HG03575 (cell line): ENCODE measurements around the gene MYZAP.

Experiments used
- ATAC-seq: cut with Tn5 transposase; IDR thresholded peaks from one replicate; pipeline ENCODE4 v1.9.1; 2021; ENCODE audit not compliant: unreplicated experiment, insufficient number of reproducible peaks, low FRiP score; ENCODE audit errors: extremely low read depth

The MYZAP gene, protein sequence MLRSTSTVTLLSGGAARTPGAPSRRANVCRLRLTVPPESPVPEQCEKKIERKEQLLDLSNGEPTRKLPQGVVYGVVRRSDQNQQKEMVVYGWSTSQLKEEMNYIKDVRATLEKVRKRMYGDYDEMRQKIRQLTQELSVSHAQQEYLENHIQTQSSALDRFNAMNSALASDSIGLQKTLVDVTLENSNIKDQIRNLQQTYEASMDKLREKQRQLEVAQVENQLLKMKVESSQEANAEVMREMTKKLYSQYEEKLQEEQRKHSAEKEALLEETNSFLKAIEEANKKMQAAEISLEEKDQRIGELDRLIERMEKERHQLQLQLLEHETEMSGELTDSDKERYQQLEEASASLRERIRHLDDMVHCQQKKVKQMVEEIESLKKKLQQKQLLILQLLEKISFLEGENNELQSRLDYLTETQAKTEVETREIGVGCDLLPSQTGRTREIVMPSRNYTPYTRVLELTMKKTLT

DNA sequence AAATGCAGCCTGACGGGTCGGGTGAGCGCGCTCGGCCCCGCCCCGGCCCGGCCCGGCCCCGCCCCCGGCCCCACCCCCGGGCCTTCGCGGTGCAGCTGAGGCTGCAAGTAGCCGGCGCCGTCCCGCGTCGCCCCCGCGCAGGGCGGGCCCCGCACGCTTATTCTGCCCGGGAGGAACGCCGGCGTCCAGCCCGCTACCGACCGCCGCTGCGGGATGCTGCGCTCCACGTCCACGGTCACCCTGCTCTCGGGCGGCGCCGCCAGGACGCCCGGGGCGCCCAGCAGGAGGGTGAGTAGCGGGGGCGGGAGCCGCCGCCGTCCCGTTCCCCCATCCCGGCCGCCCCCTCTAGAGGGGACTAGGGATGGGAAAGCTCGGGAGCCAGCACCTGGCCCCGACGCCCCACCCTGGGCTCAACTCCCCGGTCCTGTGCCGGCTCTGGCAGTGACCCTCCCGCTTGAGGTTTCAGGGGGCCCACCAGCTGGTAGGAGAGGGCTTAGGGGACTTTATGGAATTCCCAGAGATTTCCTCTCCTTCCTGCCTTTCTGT lies at the start of gene MYZAP:
MYZAP (plus strand) TSS at position 83 of the 546 bp plus-strand sequence; CDS start at position 214, 131 bp downstream.
- no peak for ATAC-seq

DNA sequence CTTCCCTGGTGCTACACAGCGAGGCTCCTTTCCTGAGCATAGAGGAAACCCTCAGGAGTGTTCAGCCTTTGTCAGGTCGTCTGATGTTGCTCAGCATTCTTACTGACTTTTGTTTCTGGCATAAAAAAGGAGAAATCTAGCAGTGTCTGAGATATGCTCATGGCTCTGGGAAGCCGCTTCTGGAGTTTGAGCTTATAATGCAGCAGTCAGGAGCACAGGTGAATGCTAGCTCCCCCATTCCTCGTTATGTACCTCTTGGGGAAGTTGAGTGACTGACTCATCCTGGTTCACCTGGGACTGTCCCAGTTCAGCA lies 49.2 kb upstream of the MYZAP start:
- ATAC-seq = no peak

DNA sequence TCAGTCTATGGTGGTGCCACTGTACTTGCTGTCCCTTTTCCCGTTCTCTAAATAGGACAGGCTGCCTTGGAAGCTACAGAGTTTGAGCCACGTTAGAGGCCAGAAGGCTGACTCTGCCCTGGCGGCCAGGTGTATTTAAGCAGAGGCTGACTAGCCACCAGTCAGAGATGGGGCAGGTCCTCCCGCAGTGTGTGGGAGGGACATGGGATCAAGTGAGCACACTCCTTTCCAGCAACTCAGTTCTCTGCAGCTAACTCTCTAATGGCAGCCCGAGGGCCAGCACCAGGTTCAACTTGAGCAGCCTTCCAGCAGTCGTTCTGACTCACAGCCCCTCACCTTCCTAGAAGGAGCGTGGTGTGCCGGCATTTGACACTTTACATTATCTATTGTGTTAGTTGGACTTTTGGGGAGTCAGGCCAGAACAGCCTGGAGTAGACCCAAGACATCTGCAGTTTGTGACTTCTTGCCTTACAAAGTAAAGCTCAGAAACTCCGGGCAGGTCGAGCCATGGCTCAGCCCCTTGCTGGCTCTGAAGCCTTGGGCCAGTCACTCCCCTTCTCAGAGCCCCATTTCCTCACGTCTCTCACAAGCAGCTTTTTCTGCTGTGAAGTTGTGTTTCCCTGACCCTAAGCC lies 46.7 kb upstream of the MYZAP start:
- no peak for ATAC-seq

DNA sequence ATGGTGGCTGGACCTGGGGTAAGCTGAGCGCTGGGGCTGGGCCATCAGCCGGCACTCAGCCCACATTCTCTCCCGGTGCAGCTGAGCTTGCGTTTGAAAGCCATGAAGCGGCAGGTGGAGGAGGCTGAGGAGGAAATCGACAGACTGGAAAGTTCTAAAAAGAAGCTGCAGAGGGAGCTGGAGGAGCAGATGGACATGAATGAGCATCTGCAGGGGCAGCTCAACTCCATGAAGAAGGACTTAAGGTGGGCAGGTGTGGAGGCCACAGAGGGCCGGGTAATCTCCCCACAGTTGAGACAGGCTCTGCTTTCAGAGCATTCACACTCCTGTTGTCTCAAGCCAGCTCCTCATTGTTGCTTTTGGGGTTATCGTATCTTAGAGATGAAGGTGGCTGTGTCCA lies 45.7 kb upstream of the MYZAP start:
- ATAC-seq = no peak

DNA sequence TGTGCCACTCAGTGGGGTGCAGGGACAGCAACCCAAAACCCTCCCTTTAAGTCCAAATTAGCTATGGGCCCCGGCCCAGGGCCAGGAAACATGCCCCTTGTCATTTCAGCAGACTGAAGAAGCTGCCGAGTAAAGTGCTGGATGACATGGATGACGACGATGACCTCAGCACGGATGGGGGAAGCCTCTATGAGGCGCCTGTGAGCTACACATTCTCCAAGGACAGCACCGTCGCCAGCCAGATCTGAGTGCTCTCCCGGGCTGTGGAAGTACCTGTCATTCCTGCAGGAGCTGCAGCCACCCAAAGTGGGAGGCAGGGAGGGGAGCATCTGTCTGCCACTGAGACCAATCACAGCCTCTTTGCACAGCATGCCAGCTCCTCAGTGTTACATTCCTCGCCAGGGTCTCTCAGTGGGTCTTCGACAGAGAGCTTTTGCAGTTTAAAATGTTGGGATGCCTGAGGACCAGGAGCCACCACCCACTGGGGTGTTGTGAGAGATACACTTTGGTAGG lies 44.4 kb upstream of the MYZAP start:
- ATAC-seq = no peak

DNA sequence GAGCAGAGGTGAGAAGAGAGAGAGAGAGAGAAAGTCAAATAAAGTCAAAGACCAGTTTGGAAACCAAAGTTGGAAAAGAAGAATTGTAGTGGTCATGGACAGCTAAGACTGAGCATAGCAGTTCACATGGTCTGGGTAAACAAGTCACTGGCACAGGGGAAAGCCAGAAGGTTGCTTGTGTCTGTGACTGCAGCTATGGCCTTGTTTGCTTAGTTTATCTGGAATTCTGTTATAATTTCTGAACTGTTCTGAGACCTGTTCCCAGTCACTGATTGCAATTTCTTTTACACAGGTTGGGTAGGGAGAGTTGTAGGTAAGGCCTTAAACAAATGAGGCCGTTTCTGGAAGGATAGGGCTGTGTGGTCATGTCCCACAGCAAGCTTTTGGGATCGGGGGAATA lies 43.4 kb upstream of the MYZAP start:
- no peak for ATAC-seq

DNA sequence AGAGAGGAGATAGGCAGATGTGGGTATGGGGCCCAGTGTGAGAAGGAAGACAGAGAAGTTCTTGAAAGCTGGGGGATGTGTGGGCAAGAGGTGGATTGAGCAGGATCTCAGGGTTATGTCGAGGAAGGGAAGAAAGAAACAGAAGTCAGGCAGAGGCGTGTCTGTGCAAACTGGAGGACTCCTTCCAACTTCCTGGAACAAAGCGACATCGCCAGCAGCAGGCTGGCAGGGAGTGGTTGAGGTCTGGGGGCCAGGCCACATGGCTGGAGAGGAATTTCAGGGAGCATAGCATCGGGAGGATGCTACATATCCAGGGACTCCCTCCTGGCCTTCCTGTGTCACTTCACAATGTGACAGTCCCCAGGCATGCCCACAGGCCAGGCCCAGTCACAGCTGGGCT lies 42.9 kb upstream of the MYZAP start:
- no peak for ATAC-seq

DNA sequence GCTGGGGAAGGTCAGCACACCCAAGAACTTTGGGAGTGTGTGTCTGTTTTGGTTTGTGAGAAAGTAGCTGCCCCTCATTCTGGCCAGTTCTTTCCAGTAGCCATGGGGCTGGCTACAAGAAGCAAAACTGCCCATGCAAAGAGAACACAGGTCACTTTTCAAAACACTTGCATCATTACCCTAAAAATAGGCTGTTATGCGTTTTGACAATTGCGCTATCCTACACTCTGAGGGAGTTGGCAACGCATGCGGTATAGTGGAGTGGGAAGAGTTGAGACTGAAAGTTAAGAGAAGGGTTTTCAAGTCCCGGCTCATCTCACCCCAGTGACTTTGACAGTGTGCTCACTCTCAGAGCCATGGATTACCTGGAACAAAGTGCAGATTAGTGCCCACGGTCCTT lies 41.8 kb upstream of the MYZAP start:
- ATAC-seq = no peak

DNA sequence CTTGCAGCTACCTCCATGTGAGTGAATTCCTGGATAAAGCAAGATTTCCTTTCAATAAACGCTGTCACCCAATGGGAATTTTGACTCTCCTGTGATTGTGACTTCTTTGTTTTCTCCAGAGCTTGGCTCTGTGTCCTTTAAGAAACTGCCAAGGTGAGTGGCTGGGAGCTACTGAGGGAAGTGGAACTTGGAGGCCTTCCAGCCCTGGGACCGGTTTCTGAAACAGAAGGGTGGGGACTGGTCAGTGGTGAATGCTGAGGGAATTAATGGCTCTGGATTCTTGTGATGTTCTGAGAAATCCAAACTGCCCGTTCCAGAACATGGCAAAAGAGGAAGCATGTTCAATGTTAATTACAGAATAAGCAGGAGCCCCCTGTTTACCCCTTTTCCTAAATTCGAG lies 41.1 kb upstream of the MYZAP start:
- no peak for ATAC-seq

DNA sequence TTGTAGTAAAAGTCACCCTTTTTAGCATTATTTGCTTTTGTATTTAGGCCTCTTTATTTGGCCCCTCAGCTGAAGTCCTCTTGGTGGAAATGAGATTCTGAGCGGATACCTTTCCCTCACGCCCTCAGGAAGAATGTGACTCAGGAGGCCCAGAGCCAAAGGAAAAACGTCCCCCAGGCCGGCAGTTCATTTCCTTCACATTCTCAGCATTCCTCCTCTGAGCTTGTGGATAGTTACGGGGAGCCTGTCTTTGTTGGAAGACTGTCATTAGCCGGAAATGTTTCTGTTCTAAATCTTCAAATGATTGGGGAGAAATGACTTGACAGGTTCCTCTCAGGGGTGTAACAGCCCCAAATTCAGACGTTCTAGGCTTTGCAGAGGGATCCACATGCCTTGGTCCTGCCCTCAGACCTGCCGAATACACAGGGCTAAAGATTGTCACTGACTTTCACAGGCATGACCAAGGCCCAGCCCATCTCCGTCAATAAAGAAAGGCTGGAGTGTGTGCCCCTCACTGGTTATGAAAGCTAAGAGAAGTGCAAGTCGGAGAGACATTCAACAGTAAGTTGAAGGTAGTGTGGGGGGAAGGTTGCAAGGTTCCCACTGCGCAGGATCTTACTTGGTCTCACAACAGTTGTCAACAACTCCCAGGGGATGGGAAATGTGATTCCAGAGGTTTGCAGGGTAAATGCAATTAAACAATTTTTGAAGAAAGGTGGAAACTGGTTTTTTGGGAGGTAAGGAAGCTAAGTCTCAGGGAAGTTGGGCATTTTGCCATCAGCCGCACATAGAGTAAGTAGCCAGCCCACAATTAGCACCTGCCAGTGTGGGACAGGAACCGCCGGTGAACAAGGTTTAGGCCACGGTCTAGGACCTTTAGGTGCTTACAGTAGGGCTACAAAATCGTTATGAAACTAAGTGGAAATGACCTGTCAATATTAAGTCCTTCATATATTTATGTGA lies 39.7 kb upstream of the MYZAP start:
- no peak for ATAC-seq

DNA sequence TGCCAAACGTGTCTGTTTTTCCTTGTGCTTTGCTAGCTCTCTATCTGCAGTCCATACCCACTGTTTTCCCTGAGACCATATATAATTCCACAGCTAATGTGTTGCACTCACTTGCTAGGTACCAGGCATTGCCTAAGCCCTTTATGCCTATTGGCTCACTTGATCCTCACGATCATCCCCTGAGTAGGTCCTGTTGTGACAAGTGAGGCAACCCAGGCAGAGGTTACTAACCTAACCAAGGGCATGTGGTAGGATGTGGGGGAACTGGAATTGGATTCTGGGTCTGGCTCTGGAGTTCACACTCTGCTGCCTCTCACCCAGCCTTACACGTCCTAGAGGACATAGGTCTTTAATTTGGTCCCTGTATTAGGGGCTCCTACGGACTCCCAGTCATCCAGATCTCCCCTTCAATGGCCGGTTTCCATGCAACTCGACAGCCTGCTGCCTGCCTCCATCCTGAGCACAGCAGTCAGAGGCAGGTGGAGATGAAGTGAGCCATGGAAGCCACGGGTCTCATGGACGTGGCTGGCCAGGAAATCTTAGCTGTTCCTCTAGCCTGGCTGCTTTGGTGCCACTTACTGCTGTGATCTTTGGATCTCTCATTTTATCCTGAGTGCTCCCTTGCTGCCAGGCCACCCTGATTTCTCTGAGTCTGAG lies 38.9 kb upstream of the MYZAP start:
- ATAC-seq = no peak

DNA sequence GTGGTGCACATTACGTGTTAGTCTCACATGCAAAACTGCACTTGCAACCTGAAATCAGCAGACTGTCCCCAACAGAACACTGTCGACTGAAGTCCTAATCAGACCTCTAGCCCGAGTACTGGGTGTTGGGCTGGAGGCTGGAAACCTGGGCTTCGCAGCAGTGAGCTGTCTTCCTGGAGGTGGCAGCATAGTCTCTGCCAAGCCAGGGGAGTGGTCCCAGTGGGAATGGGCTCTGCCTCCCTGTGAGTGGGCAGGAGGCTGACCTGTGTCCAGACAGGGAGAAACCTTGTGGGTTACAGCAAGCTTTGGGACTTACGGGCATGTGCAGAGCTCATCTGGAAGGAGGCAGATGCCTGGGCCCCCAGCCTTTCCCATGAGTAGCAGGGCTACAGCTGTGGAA lies 38.2 kb upstream of the MYZAP start:
- no peak for ATAC-seq

DNA sequence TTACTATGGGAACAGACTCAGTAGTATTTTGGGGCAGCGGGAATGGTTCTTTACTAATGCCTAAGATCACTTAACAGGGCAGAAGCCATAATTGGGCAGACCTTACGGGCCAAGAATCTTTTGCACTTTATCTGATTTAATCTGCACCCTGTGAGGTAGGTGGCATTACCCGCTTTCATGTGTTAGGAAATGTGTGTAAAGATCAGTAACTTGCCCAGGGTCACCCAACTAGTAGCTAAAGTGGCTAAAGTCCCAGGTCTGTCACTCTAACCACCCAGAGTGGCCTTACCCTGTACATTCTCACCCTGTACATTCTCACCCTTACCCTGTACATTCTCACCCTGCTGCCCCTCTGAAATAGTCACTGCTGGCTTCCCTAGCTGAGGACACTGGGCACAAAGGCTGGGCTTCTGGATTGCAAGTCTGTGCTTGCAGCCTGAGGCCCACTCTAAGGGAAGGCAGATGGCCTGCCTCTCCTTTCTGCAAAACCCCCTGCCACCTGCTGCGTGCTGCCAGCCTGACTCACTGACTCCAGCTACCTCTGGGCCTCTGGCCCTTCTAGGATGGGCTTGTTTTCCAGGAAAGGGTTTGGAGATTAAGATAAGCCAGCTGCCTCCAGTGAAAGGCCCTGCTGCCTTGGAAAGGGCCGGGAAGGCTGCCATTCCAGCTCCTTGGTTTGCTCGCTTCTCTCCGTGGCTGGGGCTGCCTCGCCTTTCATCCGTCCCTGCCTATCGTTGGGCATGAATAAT lies 37.5 kb upstream of the MYZAP start:
- no peak for ATAC-seq

DNA sequence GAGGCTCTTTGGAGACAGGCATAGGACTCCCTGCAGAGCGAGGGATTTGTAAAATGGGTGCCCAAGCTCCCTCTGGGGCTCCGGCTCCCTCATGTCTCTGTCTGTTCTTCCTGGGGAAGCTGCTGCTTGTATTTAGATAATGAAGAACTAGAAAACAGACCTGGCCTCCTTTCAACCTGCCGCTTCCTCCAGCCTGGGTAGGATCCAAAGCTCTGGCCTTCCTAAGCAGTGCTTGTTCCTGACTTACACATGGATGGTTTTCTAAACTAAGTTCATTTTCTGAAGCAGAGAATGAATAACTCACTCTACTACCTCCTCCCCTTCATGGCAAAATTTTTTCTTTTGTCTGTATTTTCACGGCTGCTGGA lies 36.9 kb upstream of the MYZAP start:
- no peak for ATAC-seq

DNA sequence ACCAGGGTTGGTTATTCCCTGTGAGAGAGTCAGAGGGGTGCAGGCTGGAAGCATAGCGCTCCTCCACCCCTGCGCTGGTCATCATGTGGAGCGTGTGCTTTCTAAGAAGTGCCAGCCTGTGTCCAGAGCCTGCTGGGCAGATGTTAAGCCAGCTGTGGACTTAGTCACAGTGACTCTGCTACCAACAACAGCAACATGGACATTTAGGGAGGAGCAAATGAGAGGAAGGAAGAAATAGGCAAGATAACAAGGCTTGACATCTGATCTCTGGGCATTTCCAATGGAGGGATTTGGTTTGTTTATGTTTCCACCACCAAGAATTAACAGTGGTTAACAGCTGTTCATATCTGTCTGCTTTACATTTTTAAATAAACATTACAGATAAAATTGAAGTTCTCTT lies 36.4 kb upstream of the MYZAP start:
- ATAC-seq = no peak

DNA sequence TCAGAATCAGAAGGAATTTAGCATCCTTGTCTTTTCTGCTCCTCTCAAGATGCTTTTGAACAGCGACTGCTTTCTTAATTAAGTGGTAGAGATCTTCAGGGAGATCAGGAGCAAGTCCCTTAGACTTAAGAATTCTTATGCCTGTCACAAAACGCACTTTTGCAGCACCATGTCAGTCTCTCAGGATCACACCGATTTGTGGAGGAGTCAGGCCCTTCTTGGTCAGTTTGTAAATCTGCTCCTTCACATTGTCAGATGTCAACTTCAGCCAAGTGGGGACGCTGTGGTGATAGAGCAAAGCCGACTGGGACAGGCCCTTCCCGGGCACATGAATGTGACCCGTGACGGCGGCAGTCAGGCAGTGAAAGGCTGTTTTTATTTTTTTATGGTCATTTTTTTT lies 35.7 kb upstream of the MYZAP start:
- ATAC-seq = no peak

DNA sequence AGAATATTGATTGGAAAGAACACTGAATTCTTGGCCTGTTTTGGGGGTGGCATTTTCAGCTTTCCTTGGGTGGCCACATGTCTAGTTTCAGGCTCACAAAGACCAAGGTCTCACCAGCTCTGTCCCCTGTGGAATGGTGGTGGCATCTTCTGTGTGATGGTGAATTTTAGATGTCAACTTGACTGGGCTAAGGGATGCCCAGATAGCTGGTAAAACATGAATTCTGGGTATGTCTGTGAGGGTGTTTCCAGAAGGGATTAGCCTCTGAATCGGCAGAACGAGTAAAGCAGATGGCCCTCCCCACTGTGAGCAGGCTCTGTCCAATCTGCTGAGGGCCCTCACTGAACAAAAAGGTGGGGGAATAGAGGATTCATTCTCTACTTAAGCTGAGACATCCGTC lies 34.4 kb upstream of the MYZAP start:
- no peak for ATAC-seq

DNA sequence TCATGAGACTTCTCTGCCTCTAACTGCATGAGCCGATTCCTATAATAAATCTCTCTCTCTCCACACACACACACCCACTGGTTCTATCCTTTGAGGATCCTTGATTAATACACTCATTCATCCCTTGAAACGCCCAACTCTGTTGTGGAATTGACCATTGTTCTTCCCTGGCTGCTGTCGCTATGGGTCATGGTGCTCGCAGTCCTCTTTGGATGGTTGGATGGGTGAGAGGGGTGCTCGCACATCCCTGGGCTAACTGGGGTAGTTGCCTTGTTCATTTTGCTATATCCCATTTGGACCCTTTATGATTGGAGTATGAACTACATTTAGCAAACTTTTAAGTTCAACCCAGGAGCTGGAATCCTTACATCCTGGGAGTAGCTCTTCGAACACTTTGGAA lies 33.9 kb upstream of the MYZAP start:
- ATAC-seq = no peak
